GM19468 (cell line): ENCODE data around the gene RAB36.

Source experiments
- ATAC-seq: cut with Tn5 transposase; IDR thresholded peaks from one replicate; pipeline ENCODE4 v1.9.1; 2021; ENCODE audit warnings: mild to moderate bottlenecking, moderate library complexity, moderate number of reproducible peaks; ENCODE audit not compliant: unreplicated experiment; ENCODE audit errors: extremely low read depth

RAB36 gene

DNA sequence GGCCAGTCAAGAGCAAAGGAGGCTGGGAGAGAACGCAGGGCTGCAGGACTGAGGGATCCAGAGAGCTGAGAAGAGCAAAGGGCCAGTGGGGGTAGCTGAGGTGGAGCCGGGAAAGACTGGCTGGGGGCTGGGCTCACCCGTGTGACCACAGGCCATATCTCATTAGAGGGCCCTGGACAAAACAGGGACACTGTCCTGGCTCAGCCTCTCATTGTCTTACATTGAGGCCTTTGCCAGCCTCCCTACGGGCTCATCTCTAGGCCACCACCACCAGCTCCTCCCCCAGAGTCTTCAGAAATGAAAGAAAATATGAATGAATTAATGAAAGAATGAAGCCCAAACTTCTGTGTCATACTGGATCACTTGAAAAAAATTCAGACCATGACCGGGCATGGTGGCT, 9.2 kb downstream of the RAB36 start:
- no peak for ATAC-seq

DNA sequence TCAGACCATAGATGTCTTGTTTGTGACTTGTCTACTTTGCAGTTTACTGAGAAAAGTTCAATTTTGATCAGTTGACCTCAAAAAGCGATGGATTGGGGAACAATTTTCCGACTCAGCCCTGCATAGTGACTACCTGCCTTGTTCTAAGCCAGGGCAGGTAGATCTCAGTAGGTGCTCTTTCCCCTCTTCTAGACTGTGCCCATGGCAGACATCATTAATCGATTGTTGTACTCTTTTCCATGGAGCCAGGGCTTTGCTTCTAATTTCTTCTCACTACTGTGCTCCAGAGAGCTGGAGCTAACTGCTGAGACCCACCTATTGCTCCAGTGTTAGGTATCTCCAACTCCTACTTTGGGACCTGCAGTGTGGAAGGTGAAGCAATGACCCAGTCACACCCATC, 9.9 kb downstream of the RAB36 start:
- no peak for ATAC-seq

DNA sequence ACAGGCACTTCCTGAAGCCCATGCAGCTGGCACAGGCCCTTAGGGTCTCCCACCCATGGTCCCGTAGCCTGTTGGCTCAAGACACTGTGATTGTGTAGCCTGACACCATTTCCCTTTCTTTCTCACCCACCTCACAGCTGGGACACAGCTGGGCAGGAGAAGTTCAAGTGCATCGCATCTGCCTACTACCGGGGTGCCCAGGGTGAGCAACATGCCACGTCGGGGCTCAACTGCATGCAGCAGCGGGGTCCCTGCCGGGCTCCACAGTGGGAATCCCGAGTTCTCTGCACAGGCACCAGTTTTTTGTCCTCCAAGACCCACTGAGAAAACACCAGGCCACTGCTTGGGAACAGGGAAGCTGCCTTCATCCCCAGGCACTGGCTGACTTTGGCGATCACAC, 10.6 kb downstream of the RAB36 start:
- no peak for ATAC-seq

DNA sequence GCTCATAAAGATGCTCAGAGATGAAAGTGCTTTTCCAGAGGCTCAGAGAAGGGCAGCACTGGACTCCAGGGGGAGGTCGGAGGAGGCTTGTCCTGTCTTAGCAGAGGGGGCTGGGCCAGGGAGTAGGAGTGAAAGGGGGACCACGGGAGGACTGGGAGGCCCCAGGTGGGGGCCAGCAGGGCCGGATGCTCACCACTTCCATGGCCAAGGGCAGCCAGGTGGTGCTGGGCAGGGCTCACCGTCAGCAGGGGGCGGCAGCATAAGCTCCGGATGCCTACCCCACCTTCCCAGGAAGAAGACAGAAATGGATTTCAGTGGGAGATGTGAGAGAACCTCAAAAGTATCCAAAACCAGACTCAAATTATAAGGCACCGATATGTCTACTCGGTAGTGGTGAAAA, 11.0 kb downstream of the RAB36 start:
- no peak for ATAC-seq

DNA sequence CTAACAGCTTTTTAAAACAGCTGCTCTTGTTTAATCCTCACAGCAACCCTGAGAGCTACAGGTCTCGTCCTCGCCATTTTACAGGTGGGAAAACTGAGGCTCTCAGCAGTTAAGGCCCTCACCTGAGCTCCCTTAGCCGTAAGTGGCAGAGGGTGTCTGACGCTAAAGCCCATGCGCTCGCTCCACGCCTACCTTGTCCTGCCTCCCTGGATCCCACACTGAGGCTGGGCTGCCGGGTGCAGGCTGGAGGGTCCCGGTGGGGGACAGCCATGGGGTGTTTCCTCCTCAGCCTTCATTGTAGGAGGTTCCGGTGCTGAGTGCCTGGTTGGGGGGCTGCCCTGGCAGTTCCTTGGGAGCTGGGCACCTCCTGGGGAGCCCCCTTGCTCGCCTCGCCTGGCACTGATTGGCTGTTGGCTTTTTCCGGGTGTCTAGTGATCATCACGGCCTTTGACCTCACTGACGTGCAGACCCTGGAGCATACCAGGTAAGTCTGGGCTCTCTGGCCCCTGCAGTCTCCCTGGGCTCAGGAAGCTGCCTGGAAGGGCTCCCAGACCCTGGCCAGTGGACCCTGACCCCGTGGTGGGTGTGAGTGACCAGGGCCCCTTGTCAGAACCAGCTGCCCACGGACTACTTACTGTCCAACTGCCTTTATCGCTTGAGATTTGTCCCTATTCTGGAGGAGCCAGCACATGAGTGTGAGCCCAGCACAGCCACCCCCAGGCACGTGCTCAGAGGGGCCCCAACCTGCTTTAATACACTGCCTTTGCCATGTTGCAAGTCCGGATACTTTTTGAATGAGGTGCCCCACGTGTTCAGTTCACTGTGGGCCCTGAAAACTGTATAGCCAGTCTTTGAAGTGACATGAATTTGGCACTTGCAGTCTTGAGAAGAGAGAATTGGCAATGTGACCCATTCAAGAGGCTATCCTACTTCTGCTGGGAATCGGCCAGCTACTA, 12.6 kb downstream of the RAB36 start:
- no peak for ATAC-seq

DNA sequence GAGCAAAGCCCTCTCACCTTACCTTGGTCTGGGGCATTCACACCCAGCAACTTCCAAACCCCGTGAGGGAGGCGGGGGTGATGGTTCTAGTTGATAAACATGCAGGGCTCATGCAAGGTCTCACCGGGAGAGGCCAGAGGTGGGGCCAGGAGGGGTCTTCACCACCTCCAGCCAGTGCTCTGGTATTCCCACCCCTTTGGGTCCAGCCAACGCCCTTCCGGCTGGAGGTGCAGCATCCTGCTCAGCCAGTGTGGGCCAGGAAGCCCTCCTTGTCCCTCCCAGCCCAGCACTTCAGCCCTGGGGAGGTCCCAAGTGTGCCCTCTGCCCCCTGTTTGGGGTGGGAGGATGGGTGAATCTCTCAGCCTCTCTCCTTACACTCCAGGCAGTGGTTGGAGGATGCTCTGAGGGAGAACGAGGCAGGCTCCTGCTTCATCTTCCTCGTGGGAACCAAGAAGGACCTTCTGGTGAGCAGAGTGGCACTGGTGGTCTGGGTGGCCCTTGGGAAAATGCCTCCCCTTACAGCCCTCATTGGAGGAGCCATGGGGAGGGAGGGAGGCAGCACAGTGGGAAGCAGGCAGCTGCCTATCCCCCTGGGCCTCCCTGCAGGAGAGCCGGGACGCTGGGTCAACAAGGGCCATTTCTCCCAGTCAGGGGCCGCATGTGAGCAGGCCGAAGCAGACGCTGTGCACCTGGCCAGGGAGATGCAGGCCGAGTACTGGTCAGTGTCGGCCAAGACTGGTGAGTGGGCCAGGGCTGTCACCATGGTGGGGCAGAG, 13.4 kb downstream of the RAB36 start:
- no peak for ATAC-seq

DNA sequence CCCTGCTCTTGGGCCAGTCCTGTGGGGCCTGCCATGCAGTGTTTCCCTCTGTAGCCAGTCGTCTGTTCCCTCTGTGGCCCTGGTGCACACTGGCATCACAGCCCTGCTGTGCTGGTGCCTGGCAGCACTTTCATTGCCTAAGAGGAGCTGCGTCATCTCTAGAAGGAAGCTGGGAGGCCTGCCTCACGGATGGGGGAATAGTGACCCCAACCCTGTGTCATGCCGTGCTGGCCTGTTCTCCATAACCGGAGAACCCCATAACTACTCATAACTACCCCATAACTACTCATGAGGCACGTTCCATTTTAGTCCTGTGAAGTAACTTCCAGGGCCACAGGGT, 14.0 kb downstream of the RAB36 start:
- no peak for ATAC-seq

DNA sequence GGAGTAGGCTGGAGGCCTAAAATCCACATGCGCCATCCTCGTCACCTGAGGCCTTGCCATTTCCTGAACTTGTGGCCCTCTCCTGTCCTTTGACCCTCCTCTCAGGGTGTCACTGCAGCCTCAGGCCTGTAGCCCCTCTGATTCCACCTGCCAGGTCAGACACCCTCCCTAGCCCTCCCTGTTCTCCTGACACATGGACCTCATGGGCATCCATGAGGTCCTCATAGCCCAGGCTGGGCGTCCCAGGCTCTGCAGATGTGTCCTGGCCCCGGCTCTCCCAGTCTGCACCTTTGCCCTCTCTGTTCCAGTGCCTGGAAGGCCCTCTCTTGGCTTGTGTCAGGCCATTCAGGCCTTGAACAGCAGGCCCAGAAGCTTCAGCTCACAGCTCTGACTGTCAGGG, 15.8 kb downstream of the RAB36 start:
- no peak for ATAC-seq

DNA sequence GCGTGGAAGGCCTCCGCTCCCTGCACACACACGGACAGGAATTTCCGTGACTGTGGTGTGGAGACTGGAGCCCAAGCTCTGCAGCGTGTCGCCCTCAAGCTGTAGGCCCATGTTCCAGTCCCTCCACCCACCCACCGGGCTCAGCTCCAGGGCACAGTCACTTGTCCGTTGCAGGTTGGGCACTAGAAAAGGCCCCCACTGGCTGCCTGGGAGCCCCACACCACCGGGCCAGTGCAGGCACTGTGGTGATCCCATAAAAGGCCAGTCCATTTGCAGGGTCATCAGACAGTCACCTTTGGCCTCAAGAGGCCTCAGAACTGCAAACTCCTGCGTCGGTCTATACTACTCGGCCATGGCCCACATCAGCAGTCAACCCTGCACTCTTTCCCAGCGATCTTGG, 16.3 kb downstream of the RAB36 start:
- no peak for ATAC-seq

DNA sequence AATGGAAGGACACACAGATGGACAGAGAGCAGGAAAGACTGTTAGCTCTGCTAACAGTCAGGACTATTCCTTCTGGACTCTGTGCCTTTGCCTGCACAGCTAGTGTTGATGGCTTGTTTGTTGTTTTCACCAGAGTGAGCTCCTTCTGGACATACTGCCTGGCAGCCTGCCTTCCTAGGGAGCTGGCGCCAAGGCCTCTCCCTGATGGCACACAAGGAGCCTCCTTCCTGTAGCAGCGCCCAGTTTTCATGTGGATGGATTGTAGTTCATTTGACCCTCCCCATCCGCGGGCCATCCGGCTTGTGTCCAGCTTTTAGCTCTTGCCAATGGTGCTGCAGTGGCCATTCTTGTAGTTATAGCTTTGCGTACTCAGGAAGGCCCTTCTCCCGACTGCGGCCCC, 18.4 kb downstream of the RAB36 start:
- no peak for ATAC-seq

DNA sequence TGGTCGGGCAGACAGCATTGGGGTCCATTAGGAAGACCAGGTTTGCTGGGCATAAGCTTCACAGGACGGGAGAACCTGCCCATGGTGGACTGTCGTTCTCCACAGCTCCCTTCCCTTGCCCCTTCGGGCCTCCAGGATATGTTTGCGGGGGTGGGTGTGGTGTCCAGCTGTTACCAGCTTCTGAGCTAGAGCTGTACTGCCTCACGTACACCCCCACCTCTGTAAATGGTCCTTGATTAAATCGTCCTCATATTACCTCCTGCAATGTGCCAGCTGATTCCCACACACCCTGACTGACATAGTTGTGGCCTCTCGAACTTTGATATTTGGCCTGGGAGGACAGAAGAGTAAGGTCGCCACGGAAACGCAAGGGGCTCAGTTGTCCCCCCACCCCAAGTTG, 18.8 kb downstream of the RAB36 start:
- ATAC-seq: no peak

DNA sequence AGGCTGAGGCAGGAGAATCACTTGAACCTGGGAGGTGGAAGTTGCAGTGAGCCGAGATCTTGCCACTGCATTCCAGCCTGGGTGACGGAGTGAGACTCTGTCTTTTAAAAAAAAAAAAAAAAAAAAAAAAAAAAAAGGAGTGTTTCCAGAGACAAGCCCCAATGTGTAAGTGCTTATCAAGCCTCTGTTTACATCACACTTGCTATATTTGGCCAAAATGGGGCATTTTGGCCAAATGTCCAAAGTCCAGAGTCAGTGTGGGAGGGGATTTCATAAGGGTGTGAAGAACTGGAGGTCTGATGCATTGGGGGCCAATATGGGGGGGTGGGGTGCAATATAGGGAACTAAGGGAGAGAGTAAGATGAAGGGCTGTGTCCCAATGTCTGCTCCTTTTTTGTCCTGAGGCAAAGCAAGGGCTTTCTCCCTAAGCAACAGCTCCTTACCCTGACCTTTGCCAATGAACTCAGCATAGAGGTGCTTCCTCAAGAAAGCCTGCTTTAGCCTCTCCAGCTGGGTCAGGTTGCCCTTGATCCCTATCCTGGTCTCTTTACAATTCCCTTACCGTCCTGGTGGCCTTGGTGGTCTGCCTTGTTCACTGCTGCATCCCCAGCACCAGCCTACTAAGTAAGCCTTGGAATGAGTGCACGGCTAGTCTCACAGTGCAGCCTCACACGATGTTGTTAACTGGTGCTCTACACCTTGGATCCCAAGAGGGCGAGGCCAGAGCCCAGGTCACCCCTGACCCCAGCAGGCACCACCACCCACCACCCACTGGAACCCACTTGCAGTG, 21.0 kb downstream of the RAB36 start:
- ATAC-seq: no peak

DNA sequence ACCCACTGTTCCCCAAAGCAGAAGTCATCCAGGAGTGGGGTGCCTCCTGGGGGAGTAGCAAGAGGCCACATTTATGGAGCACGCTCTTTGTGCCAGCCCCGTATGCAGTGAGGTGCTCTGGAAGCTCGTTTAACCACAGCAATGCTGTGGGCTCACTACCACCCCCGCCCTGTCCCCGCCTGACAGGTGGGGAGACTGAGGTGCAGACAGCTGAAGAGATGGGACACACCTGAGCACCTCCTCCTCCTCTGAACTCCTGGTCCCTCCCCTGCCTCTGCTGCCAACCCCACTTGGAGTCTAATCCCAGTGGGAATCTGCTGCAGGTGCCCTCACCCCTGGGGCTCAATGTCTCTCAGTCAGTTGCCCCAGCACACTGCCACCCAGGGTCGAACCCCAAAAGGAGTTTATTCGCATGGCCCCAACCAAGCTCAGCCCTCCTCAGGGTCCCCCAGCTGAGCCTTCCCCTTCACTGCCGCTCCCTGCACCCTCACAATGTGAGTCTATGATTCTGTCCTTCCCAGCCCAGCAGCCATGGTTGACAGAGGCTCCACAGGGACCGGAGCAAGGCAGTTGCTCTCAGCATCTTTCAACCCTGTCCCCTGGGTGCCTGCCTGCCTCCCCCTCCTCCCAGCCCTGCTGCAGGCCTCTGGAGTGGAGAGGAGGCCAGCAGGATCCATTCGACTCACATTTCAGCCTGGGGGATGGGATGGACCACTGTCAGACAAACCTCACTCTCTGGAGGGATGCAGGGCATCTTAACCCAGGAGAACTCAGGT, 21.8 kb downstream of the RAB36 start:
- ATAC-seq: no peak

DNA sequence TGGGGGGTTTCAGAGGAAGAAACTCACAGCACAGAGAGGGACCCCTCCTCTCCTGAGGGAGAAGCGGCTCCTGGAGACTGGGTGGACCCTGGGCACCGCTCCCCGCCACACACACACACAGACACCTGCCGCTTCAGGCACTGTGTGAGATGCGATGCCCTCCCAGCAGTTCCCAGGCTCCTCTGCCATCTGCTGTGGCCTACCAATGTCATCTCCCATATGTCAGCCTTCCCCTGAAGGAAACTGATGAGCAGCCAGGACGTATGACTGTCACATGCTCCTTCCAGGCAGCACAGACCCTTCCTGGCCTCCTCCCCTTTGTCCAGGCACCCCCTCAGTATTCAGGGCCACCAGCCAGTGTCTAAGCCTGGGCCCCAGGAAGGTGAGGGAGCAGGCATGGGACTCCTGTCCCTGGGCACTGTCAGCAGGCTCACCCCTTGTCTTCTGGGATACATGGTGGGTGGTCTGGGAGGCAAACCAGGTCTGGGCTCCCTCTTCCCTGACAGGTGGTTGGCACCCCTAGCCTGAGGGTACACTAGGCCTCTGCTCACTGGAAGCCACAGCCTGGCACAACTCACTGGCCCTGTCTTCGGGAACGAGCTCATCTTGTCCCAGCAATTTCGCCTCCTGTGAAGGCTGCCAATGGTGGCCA, 23.2 kb downstream of the RAB36 start:
- ATAC-seq: no peak

DNA sequence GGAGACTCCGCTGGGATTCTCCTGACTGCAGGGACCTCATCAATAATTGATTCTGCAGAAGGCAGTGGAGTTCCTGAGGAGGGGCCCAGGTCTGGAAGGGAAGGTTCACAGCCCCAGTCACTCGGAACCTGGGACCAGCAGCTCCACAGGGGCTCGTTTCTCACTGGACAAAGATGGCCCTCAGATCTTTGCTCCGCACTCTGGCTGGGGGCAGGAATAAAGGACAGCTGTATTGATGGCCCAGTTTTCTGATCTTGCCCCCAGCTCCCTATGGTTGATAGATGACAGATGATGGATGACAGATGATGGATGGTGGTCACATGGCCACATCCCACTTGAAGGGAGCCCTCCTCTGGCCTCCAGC, 23.7 kb downstream of the RAB36 start:
- no peak for ATAC-seq

DNA sequence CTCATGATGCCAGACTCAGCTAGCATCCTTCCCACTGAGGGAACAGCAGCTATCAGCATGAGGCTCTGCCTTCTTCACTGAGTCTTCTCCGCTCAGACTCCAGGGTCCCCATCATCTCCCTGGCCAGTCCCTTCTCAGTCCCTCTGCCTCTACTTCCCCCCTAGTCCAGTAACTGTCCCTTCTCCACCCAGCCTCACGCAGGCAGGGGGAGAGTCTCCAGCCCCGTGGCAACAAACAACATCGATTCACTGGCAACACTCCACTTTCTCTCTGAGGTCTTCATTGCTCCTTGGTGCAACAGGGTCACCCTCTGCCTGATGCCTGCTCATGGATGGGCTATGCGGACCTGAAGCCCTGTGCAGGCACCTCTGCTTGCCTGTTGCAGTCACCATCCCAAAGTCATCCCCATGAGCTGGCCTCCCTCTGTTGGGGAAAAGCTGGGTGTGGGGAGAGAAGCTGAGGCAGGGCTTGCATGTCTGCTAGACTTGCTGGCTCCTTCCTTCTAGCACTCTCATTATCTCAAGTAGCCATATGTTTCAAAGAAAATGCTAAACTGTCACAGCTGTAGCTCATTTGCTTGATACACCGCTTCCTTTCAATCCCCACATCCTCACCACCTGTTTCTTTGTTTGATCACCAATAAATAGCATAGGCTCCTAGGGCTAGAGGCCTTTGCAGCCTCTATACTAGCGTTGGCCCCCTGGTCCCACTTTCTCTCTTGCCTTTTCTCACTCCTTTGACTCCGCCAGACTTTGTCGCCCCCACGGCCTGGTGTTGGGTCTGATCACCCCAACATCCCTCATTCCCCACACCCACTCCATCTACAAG, 30.8 kb downstream of the RAB36 start:
- no peak for ATAC-seq

DNA sequence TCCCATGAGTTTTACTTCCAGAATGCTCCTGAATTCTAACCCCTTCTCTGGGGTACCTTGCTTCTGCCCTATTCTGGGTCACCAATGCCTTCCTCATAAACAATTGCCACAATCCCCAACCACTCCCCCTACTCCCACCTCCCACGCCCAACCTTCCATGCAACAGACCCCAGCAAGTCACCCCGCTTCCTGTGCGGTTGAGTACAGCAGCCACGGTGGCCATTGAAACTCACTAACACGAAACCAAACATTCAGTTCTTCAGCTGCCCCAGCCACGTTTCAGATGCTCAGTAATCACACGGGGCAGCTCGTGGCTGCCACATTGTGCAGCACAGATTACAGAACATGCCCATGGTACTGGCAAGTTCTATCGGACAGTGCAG, 31.4 kb downstream of the RAB36 start:
- no peak for ATAC-seq

DNA sequence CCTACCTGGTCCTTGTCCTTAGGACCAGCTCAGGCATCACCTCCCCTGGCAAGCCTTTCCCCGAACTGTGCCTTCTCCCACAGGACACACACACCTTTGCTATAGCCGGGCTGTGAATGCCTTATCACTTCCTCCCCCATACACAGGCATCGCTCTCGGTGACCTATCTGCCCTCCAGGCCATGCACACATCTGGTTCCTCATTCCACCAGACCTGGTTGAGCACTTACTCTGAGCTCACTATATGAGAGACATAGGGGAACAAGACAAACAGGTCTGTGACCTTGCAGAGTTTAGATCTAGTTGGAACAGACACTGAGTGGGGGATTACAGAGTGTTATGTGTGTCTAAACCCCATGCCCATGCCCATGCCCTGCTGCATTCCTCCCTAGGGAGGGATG, 31.9 kb downstream of the RAB36 start:
- ATAC-seq: no peak
